HK-2 (cell line): ENCODE measurements around the gene CEP128.

Source experiments
- DNase-seq: peaks from one replicate; pipeline ENCODE4 v3.0.0-alpha.2; 2018; ENCODE audit not compliant: unreplicated experiment

Gene CEP128

GRCh38 chr14:80901822-80902221 is 39.7 kb downstream of the CEP128 start:
- DNase-seq = no peak

- DNase-seq = no peak
Measured at GRCh38 chr14:80901260-80901659, 40.3 kb downstream of the CEP128 start.

GRCh38 chr14:80872645-80873044 is 68.9 kb downstream of the CEP128 start:
- DNase-seq = no peak

- no peak for DNase-seq
Measured at GRCh38 chr14:80868260-80868659, 73.3 kb downstream of the CEP128 start.

GRCh38 chr14:80867798-80868197 is 73.7 kb downstream of the CEP128 start:
- no peak for DNase-seq

GRCh38 chr14:80867091-80867490 is 74.4 kb downstream of the CEP128 start:
- no peak for DNase-seq

- no peak for DNase-seq
Measured at GRCh38 chr14:80865565-80865964, 76.0 kb downstream of the CEP128 start.

GRCh38 chr14:80862983-80863382 is 78.6 kb downstream of the CEP128 start:
- no peak for DNase-seq

GRCh38 chr14:80862541-80862940 is 79.0 kb downstream of the CEP128 start:
- DNase-seq = no peak

- no peak for DNase-seq
Measured at GRCh38 chr14:80850197-80850814, 91.2 kb downstream of the CEP128 start.

- DNase-seq = no peak
Measured at GRCh38 chr14:80847070-80847469, 94.5 kb downstream of the CEP128 start.

GRCh38 chr14:80845856-80846255 is 95.7 kb downstream of the CEP128 start:
- no peak for DNase-seq

GRCh38 chr14:80844872-80845271 is 96.7 kb downstream of the CEP128 start:
- DNase-seq = no peak

GRCh38 chr14:80839743-80840142 is 101.8 kb downstream of the CEP128 start:
- DNase-seq = no peak

- DNase-seq = no peak
Measured at GRCh38 chr14:80809663-80810062, 131.9 kb downstream of the CEP128 start.

GRCh38 chr14:80805136-80805535 is 136.4 kb downstream of the CEP128 start:
- DNase-seq = no peak

- DNase-seq = no peak
Measured at GRCh38 chr14:80798878-80799277, 142.7 kb downstream of the CEP128 start.

GRCh38 chr14:80798211-80798610 is 143.3 kb downstream of the CEP128 start:
- DNase-seq = no peak

- no peak for DNase-seq
Measured at GRCh38 chr14:80792771-80793170, 148.8 kb downstream of the CEP128 start.

- DNase-seq = no peak
Measured at GRCh38 chr14:80787876-80788275, 153.7 kb downstream of the CEP128 start.

- no peak for DNase-seq
Measured at GRCh38 chr14:80784820-80785219, 156.7 kb downstream of the CEP128 start.

GRCh38 chr14:80781972-80782367 is 159.6 kb downstream of the CEP128 start:
- DNase-seq = peak; percentile 13

- no peak for DNase-seq
Measured at GRCh38 chr14:80780500-80780899, 161.0 kb downstream of the CEP128 start.

GRCh38 chr14:80776657-80777056 is 164.9 kb downstream of the CEP128 start:
- no peak for DNase-seq
